Dendritic cell treated with granulocyte-macrophage colony-stimulating factor and Interleukin-4, amounts not matched to agents 40 ng/mL and 50 ng/mL, for 4 days (primary cell): ENCODE data around the gene CEP131.
A peak's percentile ranks its signal among the peaks of the same experiment; 100 is the strongest.

ENCODE experiments used
- H3K27ac Mint-ChIP-seq: one replicate; pipeline ENCODE4 v1.8.0; 2022; ENCODE audit warnings: mild to moderate bottlenecking, mixed read lengths
- H3K27me3 Mint-ChIP-seq: one replicate; pipeline ENCODE4 v1.8.0; 2022; ENCODE audit warnings: mild to moderate bottlenecking, mixed read lengths
- H3K36me3 Mint-ChIP-seq: one replicate; pipeline ENCODE4 v1.8.0; 2022; ENCODE audit warnings: low read depth, mixed read lengths
- H3K4me1 Mint-ChIP-seq: one replicate; pipeline ENCODE4 v1.8.0; 2022; ENCODE audit warnings: low read depth, mixed read lengths
- H3K4me3 Mint-ChIP-seq: one replicate; pipeline ENCODE4 v1.8.0; 2022; ENCODE audit warnings: mild to moderate bottlenecking, moderate library complexity, mixed read lengths
- H3K9me3 Mint-ChIP-seq: one replicate; pipeline ENCODE4 v1.8.0; 2022; ENCODE audit warnings: mixed read lengths
- intact Hi-C: fragments of 100-400 bp; cut with micrococcal nuclease; formaldehyde crosslinking; loops from one replicate; pipeline ENCODE4 v1.15.0; 2022

Gene CEP131

GRCh38 chr17:81143717-81144422 lies 78.9 kb downstream of the CEP131 start:
- Mint-ChIP-seq H3K36me3 (no peaks in the 10 kb centered on the region), H3K27ac (peak overlapping the region; percentile 74), H3K4me3 (no peak overlapping the region), H3K4me1 (peaks cover 34% of the 10 kb centered on the region), H3K27me3 (no peaks in the 10 kb centered on the region), H3K9me3 (no peaks in the 10 kb centered on the region)
- intact Hi-C loops = loop anchor here (2.0 kb wide), 1 partner anchor 17 kb away; no protein-coding TSS in a partner anchor

- intact Hi-C loops = loop anchor here (2.0 kb wide), 1 partner anchor 18 kb away; no protein-coding TSS in a partner anchor
- H3K4me3 Mint-ChIP-seq = no peak overlapping the region
- H3K36me3 Mint-ChIP-seq = no peaks in the 10 kb centered on the region
- H3K27ac Mint-ChIP-seq = peak overlapping the region; percentile 74
- no peaks in the 10 kb centered on the region for H3K9me3 Mint-ChIP-seq
- no peaks in the 10 kb centered on the region for H3K27me3 Mint-ChIP-seq
- peaks cover 33% of the 10 kb centered on the region for H3K4me1 Mint-ChIP-seq
Measured at GRCh38 chr17:81143200-81143527, 79.6 kb downstream of the CEP131 start.

GRCh38 chr17:81142301-81143199 lies 80.2 kb downstream of the CEP131 start:
- Mint-ChIP-seq H3K4me1 (peaks cover 36% of the 10 kb centered on the region), H3K27ac (peak overlapping the region; percentile 74), H3K36me3 (no peaks in the 10 kb centered on the region), H3K4me3 (no peak overlapping the region), H3K27me3 (no peaks in the 10 kb centered on the region), H3K9me3 (no peaks in the 10 kb centered on the region)
- intact Hi-C loops = loop anchor here (1.0 to 2.0 kb wide), 3 partner anchors 18 to 99 kb away; no protein-coding TSS in a partner anchor

- Mint-ChIP-seq H3K36me3 (no peaks in the 10 kb centered on the region), H3K9me3 (no peaks in the 10 kb centered on the region), H3K27me3 (no peaks in the 10 kb centered on the region), H3K4me3 (no peak overlapping the region), H3K27ac (no peak overlapping the region), H3K4me1 (peaks cover 36% of the 10 kb centered on the region)
- intact Hi-C loops = no loop called here
Measured at GRCh38 chr17:81140695-81141094, 82.1 kb downstream of the CEP131 start.

- Mint-ChIP-seq H3K27ac (no peak overlapping the region), H3K27me3 (no peaks in the 10 kb centered on the region), H3K4me1 (peaks cover 36% of the 10 kb centered on the region), H3K9me3 (no peaks in the 10 kb centered on the region), H3K4me3 (no peak overlapping the region), H3K36me3 (no peaks in the 10 kb centered on the region)
- intact Hi-C loops = no loop called here
Measured at GRCh38 chr17:81140018-81140417, 82.7 kb downstream of the CEP131 start.
